ENCODE measurements around the gene LZTR1.
"Not testable (repeated sequence)": the region's sequence is repeated elsewhere in the genome, so short reads cannot be mapped to it uniquely, and the experiment has no call there.

Gene LZTR1

DNA sequence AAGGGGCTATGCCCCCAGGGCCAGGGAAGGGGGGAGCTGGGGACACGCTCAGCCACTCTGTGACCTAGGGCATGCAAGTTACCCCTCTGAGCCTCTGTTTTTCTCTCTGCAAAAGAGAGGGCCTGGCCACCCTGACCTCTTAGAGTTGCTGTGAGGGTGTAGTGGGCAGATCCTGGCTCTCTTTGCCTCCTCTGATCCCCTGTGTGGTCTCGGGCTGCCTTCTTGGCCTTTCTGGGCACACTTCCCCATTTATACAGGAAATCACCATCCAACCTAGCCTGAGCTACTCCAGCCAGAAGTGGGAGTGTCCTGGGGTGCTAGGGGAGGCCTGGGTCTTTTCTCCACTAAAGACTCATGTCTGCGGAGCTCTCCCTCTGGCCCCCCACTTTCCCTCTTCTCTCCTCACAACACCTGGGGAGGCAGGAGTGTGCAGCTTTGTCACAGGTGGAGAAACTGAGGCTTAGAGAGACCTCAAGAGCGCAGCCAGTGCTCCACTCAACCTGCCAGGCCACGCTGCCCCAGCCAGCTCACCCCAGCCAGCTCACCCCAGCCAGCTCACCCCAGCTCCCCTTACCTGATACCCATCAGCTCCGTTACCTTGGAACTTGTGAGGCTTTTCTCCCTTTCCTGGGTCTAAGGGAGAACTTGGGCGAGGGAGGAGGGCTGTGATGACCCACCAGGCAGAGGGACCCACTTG, 13.7 kb upstream of the LZTR1 start:
- Histone ChIP-seq H2BK12ac (ENCODE audit: low read length in 2 of 2) (peak overlapping the region in 1 of 2 experiments; percentile 25), H3K23ac (ENCODE audit: low read length in 2 of 2) (no peak overlapping the region)

DNA sequence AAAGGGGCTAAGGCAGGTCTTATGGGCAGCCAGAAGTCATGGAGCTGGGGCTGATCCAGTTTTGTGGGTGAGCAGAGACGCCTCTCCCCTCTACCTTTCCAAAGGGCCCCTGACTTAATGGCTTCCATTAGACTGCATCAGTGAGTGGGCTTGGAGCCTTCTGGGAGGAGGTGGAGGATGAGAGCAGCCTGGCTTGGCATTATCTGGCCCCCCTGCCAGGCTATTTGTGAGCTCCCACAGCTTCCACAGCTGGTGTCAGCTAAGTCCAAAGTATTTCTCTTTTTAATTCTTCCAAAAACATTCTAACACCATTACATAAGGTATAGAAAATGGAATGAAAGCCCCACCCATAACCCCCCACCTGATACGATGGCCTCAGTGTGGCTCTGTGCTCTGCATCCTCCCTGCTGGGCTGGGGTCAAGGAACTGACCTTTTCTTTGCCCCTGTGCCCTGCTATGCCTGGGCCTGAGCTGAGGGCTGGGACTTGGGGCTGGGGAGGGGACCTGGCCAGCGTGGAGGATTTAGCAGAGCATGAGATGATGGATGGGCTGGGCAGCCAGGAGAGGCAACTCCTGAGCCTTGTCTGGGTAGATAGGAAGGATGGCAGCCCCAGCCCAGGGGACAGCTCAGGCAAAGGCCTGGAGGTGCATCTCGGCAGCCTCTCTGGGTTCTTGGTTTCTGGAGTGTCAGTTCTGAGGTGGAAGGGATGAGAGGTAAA, 11.0 kb upstream of the LZTR1 start:
- no peak overlapping the region for H3K4me2 ChIP-seq (ENCODE audit: low read length, poor library complexity, severe bottlenecking)
- H3K27ac ChIP-seq (ENCODE audit: low read length, poor library complexity, severe bottlenecking): no peak overlapping the region
- no peak overlapping the region for H3K14ac ChIP-seq (ENCODE audit: low read length in 2 of 2)
- no peak overlapping the region for H3K23ac ChIP-seq (ENCODE audit: low read length in 2 of 2)
- H3K79me1 ChIP-seq (replicated peaks; ENCODE audit: low read length, poor library complexity, severe bottlenecking): no peaks in the 10 kb centered on the region
- WGBS: 40% methylated on average over 3 of the region's 4 CpGs
- H2BK5ac ChIP-seq (ENCODE audit: low read depth, low read length, poor library complexity, severe bottlenecking): no peak overlapping the region
- no peak overlapping the region for H2BK120ac ChIP-seq (ENCODE audit: low read depth, low read length)
- DNase-seq: no peak
- peaks cover 14 to 28% of the 10 kb centered on the region in 2 experiments for H3K27me3 ChIP-seq (ENCODE audit: control insufficient read depth in 1 of 2, insufficient read depth in 1 of 2, low read length in 2 of 2)
- H4K8ac ChIP-seq (ENCODE audit: low read length): no peak overlapping the region
- no peak overlapping the region for H4K91ac ChIP-seq (ENCODE audit: low read length)
- no peak overlapping the region for H2BK12ac ChIP-seq (ENCODE audit: low read length in 2 of 2)
- H2AFZ ChIP-seq (ENCODE audit: low read depth, low read length): no peak overlapping the region
- no peaks in the 10 kb centered on the region for H3K9me3 ChIP-seq (ENCODE audit: control insufficient read depth, low read length)
- no peak overlapping the region for H2BK15ac ChIP-seq (ENCODE audit: low read depth, poor library complexity, severe bottlenecking)
- H3K36me3 ChIP-seq (ENCODE audit: control insufficient read depth in 1 of 2, insufficient read depth in 2 of 2, low read depth in 1 of 2, low read length in 2 of 2): no peaks in the 10 kb centered on the region
- H3K18ac ChIP-seq (ENCODE audit: low read depth in 1 of 2, low read length in 2 of 2): no peak overlapping the region
- no peak overlapping the region for H3K4me3 ChIP-seq (ENCODE audit: insufficient read depth in 1 of 2, low read depth in 1 of 2, low read length in 2 of 2)
- peaks cover 6% of the 10 kb centered on the region for H3K4me1 ChIP-seq (ENCODE audit: control insufficient read depth, insufficient read depth, low read depth, low read length)
- H2AK5ac ChIP-seq (ENCODE audit: low read length, severe bottlenecking): no peak overlapping the region
- H3K9ac ChIP-seq (ENCODE audit: low read length): no peak overlapping the region
- no peak overlapping the region for H3K4ac ChIP-seq (ENCODE audit: low read depth in 1 of 2, low read length in 2 of 2)

More for the DNA sequence above, 13.7 kb upstream of the LZTR1 start:
- Histone ChIP-seq H2BK5ac (ENCODE audit: low read depth, low read length, poor library complexity, severe bottlenecking) (no peak overlapping the region), H3K79me1 (replicated peaks; ENCODE audit: low read length, poor library complexity, severe bottlenecking) (no peaks in the 10 kb centered on the region), H3K36me3 (ENCODE audit: control insufficient read depth in 1 of 2, insufficient read depth in 2 of 2, low read depth in 1 of 2, low read length in 2 of 2) (no peaks in the 10 kb centered on the region), H3K18ac (ENCODE audit: low read depth in 1 of 2, low read length in 2 of 2) (no peak overlapping the region), H2BK120ac (ENCODE audit: low read depth, low read length) (no peak overlapping the region), H3K4me2 (ENCODE audit: low read length, poor library complexity, severe bottlenecking) (no peak overlapping the region), H4K8ac (ENCODE audit: low read length) (no peak overlapping the region), H3K4me1 (ENCODE audit: control insufficient read depth, insufficient read depth, low read depth, low read length) (peaks cover 10% of the 10 kb centered on the region), H3K9ac (ENCODE audit: low read length) (no peak overlapping the region), H3K9me3 (ENCODE audit: control insufficient read depth, low read length) (no peaks in the 10 kb centered on the region), H3K14ac (ENCODE audit: low read length in 2 of 2) (no peak overlapping the region), H2AFZ (ENCODE audit: low read depth, low read length) (no peak overlapping the region), H4K91ac (ENCODE audit: low read length) (no peak overlapping the region), H2BK15ac (ENCODE audit: low read depth, poor library complexity, severe bottlenecking) (no peak overlapping the region), H3K27ac (ENCODE audit: low read length, poor library complexity, severe bottlenecking) (no peak overlapping the region), H3K27me3 (ENCODE audit: control insufficient read depth in 1 of 2, insufficient read depth in 1 of 2, low read length in 2 of 2) (peaks cover 33 to 37% of the 10 kb centered on the region in 2 experiments), H2AK5ac (ENCODE audit: low read length, severe bottlenecking) (no peak overlapping the region), H3K4me3 (ENCODE audit: insufficient read depth in 1 of 2, low read depth in 1 of 2, low read length in 2 of 2) (no peak overlapping the region), H3K4ac (ENCODE audit: low read depth in 1 of 2, low read length in 2 of 2) (no peak overlapping the region)
- DNase-seq: no peak
- WGBS: 94% methylated on average over 6 of the region's 7 CpGs

DNA sequence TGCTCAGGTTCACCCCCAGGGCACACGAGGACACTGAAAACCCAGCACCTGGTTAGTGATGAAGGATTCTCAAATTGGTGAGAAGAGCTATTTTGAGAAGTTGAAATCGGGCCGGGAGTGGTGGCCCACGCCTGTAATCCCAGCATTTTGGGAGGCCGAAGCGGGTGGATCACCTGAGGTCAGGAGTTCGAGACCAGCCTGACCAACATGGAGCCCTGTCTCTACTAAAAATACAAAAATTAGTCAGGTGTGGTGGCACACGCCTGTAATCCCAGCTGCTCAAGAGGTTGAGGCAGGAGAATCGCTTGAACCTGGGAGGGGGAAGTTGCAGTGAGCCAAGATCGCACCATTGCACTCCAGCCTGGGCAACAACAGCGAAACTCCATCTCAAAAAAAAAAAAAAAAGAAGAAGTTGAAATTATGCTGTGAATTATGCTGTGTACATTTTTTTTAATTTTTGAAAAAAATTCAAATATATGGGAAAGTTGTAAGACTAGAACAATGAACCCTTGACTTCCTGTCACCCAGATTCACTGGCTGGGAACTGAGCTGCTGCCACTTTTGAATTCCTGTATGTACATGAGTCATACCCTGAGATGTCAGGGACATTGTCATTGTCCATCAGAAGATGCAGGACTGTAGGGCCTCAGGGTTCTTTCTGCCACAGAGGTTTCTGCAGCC, 9.9 kb upstream of the LZTR1 start:
- H2BK12ac ChIP-seq (ENCODE audit: low read length in 2 of 2); H2AK5ac ChIP-seq (ENCODE audit: low read length, severe bottlenecking); H2AFZ ChIP-seq (ENCODE audit: low read depth, low read length); H2BK15ac ChIP-seq (ENCODE audit: low read depth, poor library complexity, severe bottlenecking); H3K23ac ChIP-seq (ENCODE audit: low read length in 2 of 2); H3K36me3 ChIP-seq (ENCODE audit: control insufficient read depth in 1 of 2, insufficient read depth in 2 of 2, low read depth in 1 of 2, low read length in 2 of 2); H2BK120ac ChIP-seq (ENCODE audit: low read depth, low read length); H2BK5ac ChIP-seq (ENCODE audit: low read depth, low read length, poor library complexity, severe bottlenecking); H3K9me3 ChIP-seq (ENCODE audit: control insufficient read depth, low read length); H3K4ac ChIP-seq (ENCODE audit: low read depth in 1 of 2, low read length in 2 of 2); H3K14ac ChIP-seq (ENCODE audit: low read length in 2 of 2); H3K9ac ChIP-seq (ENCODE audit: low read length); H3K4me1 ChIP-seq (ENCODE audit: control insufficient read depth, insufficient read depth, low read depth, low read length); H3K27ac ChIP-seq (ENCODE audit: low read length, poor library complexity, severe bottlenecking); H3K18ac ChIP-seq (ENCODE audit: low read depth in 1 of 2, low read length in 2 of 2); H3K4me2 ChIP-seq (ENCODE audit: low read length, poor library complexity, severe bottlenecking); H3K4me3 ChIP-seq (ENCODE audit: insufficient read depth in 1 of 2, low read depth in 1 of 2, low read length in 2 of 2); H4K91ac ChIP-seq (ENCODE audit: low read length); H3K79me1 ChIP-seq (replicated peaks; ENCODE audit: low read length, poor library complexity, severe bottlenecking); H4K8ac ChIP-seq (ENCODE audit: low read length): not testable (repeated sequence)
- DNase-seq: peak; percentile 21
- peaks cover 6 to 19% of the 10 kb centered on the region in 2 experiments for H3K27me3 ChIP-seq (ENCODE audit: control insufficient read depth in 1 of 2, insufficient read depth in 1 of 2, low read length in 2 of 2)
- WGBS: 93% methylated on average over 7 of the region's 11 CpGs

DNA sequence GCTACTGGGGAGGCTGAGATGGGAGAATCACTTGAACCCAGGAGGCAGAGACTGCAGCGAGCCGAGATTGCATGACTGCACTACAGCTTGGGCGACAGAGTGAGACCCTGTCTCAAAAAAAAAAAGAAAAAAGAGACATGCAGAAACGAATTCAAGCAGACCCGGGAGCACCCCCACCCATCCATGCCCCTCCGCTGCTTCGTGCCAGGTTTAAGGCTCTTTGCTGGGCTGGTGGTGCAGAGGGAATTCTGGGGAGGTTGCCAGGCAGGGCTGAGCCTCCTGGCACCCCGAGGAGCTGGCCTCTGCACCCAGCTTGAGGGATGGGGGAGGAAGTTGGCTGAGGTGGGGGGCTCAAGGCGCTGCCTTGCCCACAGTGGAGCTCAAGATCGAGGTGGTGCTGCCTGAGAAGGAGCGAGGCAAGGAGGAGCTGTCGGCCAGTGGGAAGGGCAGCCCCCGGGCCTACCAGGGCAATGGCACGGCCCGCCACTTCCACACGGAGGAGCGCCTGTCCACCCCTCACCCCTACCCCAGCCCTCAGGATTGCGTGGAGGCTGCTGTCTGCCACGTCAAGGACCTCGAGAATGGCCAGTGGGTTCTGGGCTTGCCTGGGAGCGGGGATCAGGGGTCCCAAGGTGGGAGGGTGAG, 9.0 kb upstream of the LZTR1 start:
- peaks cover under 1% of the 10 kb centered on the region for H3K9me3 ChIP-seq (ENCODE audit: control insufficient read depth, low read length)
- peaks cover 6% of the 10 kb centered on the region for H3K4me1 ChIP-seq (ENCODE audit: control insufficient read depth, insufficient read depth, low read depth, low read length)
- no peak overlapping the region for H2BK120ac ChIP-seq (ENCODE audit: low read depth, low read length)
- WGBS: 84% methylated on average over 17 of the region's 21 CpGs
- no peak overlapping the region for H3K4ac ChIP-seq (ENCODE audit: low read depth in 1 of 2, low read length in 2 of 2)
- no peak overlapping the region for H3K18ac ChIP-seq (ENCODE audit: low read depth in 1 of 2, low read length in 2 of 2)
- no peak overlapping the region for H2BK5ac ChIP-seq (ENCODE audit: low read depth, low read length, poor library complexity, severe bottlenecking)
- H3K79me1 ChIP-seq (replicated peaks; ENCODE audit: low read length, poor library complexity, severe bottlenecking): no peaks in the 10 kb centered on the region
- no peak overlapping the region for H3K14ac ChIP-seq (ENCODE audit: low read length in 2 of 2)
- DNase-seq: no peak
- H3K27me3 ChIP-seq (ENCODE audit: control insufficient read depth in 1 of 2, insufficient read depth in 1 of 2, low read length in 2 of 2): peaks cover 0 to 14% of the 10 kb centered on the region in 2 experiments
- H2BK12ac ChIP-seq (ENCODE audit: low read length in 2 of 2): peak overlapping the region in 1 of 2 experiments; percentile 17
- no peak overlapping the region for H2AFZ ChIP-seq (ENCODE audit: low read depth, low read length)
- no peak overlapping the region for H4K91ac ChIP-seq (ENCODE audit: low read length)
- peaks cover 0 to 3% of the 10 kb centered on the region in 2 experiments for H3K36me3 ChIP-seq (ENCODE audit: control insufficient read depth in 1 of 2, insufficient read depth in 2 of 2, low read depth in 1 of 2, low read length in 2 of 2)
- no peak overlapping the region for H3K9ac ChIP-seq (ENCODE audit: low read length)
- no peak overlapping the region for H3K4me2 ChIP-seq (ENCODE audit: low read length, poor library complexity, severe bottlenecking)
- H4K8ac ChIP-seq (ENCODE audit: low read length): no peak overlapping the region
- H3K4me3 ChIP-seq (ENCODE audit: insufficient read depth in 1 of 2, low read depth in 1 of 2, low read length in 2 of 2): no peak overlapping the region
- no peak overlapping the region for H3K27ac ChIP-seq (ENCODE audit: low read length, poor library complexity, severe bottlenecking)
- H2BK15ac ChIP-seq (ENCODE audit: low read depth, poor library complexity, severe bottlenecking): no peak overlapping the region
- no peak overlapping the region for H3K23ac ChIP-seq (ENCODE audit: low read length in 2 of 2)
- H2AK5ac ChIP-seq (ENCODE audit: low read length, severe bottlenecking): no peak overlapping the region
